SK-N-MC (cell line): ENCODE measurements around the gene HLCS.

Experiments
- EZH2 ChIP-seq: fragments of 200-600 bp; sonication (generic); IDR thresholded peaks from one replicate; pipeline ENCODE4 v1.6.1; 2017; ENCODE audit warnings: antibody characterized with exemption
- FOXP2 ChIP-seq: optimal IDR thresholded peaks from 2 replicates; pipeline ENCODE3; 2011; ENCODE audit warnings: mild to moderate bottlenecking, moderate library complexity; ENCODE audit not compliant: insufficient read depth; ENCODE audit errors: extremely low read length, control extremely low read depth

- TF ChIP-seq FOXP2, result no peak
- TF ChIP-seq EZH2, result no peak
These were observed 182.7 kb downstream of the HLCS start for GRCh38 chr21:36783612-36784374.
